Measurements from ENCODE around the gene RFESD.

Gene RFESD

GRCh38 chr5:95646569-95647431 is at the start of gene RFESD:
RFESD (plus strand) TSS chr5:95646777; CDS start chr5:95652272, 5,495 bp downstream.
- DNase-seq: peak; percentile 90 to 95

GRCh38 chr5:95599252-95599651 is 47.3 kb upstream of the RFESD start:
- no peak for DNase-seq

- no peak for DNase-seq
Observed at GRCh38 chr5:95600557-95600956, 46.0 kb upstream of the RFESD start.

GRCh38 chr5:95605786-95606185 is 40.8 kb upstream of the RFESD start:
- no peak for DNase-seq

- DNase-seq: no peak
Observed at GRCh38 chr5:95606419-95606818, 40.2 kb upstream of the RFESD start.

GRCh38 chr5:95609711-95610110 is 36.9 kb upstream of the RFESD start:
- DNase-seq: no peak

- no peak for DNase-seq
Observed at GRCh38 chr5:95610546-95610945, 36.0 kb upstream of the RFESD start.

GRCh38 chr5:95611396-95611795 is 35.2 kb upstream of the RFESD start:
- DNase-seq: no peak

- no peak for DNase-seq
Observed at GRCh38 chr5:95613514-95613913, 33.1 kb upstream of the RFESD start.

GRCh38 chr5:95615164-95615467 is 31.5 kb upstream of the RFESD start:
- no peak for DNase-seq

GRCh38 chr5:95617057-95617456 is 29.5 kb upstream of the RFESD start:
- DNase-seq: no peak

GRCh38 chr5:95619096-95619495 is 27.5 kb upstream of the RFESD start:
- no peak for DNase-seq

- DNase-seq: no peak
Observed at GRCh38 chr5:95619514-95620029, 27.0 kb upstream of the RFESD start.

- peak in 1 of 2 donors; percentile 17 for DNase-seq
Observed at GRCh38 chr5:95620030-95620869, 26.3 kb upstream of the RFESD start, which contains the start of gene GPR150. GPR150 (plus strand) TSS chr5:95620087; CDS start chr5:95620276, 189 bp downstream.

- no peak for DNase-seq
Observed at GRCh38 chr5:95620870-95621838, 25.4 kb upstream of the RFESD start.

GRCh38 chr5:95621839-95622629 is 24.5 kb upstream of the RFESD start:
- no peak for DNase-seq

GRCh38 chr5:95623706-95624105 is 22.9 kb upstream of the RFESD start:
- DNase-seq: no peak

GRCh38 chr5:95624368-95624767 is 22.2 kb upstream of the RFESD start:
- DNase-seq: no peak

- DNase-seq: no peak
Observed at GRCh38 chr5:95626701-95627100, 19.9 kb upstream of the RFESD start.

- no peak for DNase-seq
Observed at GRCh38 chr5:95627971-95628810, 18.4 kb upstream of the RFESD start.

GRCh38 chr5:95628933-95629332 is 17.6 kb upstream of the RFESD start:
- DNase-seq: no peak
